Cerebellar cortex (tissue), 1 donor: Measurements from ENCODE around the gene DCST1.
A peak's percentile ranks its signal among the peaks of the same experiment; 100 is the strongest.

ENCODE experiments used
- DNase-seq: peaks from one replicate; pipeline ENCODE4 v3.0.0-alpha.2; 2015; ENCODE audit warnings: low spot score

DCST1 gene

DNA sequence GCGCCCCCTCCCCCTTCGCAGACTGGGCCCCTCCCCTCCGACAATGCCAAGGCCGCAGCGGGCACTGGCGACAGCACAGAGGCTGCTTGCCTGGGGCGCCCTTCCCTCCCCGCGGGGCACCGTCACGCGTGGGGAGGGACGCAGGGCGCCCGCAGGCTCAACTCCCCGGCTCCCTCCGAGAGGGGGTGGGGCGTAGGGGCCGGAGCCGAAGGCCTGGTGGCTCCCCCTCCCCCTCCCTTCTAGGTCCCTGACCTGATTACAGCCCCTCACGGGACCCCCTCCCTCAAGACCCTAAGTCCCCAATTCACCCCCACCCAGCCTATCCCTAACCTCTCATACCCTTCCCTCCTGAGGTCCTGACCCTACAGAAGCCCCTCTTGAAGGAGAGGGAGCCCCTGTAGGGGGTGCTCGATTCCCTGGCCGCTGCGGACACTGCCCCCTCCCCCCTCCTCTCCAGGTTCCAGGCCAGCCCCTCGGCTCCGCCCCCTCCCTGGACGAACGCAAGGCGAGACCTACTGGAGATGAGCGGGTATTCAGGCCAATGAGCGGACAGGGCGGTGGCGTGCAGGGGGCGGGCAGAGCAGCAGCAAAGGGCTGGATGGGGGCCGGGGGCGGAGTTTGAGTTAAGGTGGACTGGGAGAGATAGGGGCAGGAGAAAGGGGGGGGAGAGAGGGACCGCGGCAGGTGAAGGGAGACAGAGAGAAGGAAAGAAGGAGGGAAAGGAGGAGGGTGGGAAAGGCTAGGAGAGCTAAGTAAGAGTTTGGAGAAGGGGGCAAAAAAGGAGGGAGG lies 31.8 kb upstream of the DCST1 start:
- peak; percentile 99 for DNase-seq

DNA sequence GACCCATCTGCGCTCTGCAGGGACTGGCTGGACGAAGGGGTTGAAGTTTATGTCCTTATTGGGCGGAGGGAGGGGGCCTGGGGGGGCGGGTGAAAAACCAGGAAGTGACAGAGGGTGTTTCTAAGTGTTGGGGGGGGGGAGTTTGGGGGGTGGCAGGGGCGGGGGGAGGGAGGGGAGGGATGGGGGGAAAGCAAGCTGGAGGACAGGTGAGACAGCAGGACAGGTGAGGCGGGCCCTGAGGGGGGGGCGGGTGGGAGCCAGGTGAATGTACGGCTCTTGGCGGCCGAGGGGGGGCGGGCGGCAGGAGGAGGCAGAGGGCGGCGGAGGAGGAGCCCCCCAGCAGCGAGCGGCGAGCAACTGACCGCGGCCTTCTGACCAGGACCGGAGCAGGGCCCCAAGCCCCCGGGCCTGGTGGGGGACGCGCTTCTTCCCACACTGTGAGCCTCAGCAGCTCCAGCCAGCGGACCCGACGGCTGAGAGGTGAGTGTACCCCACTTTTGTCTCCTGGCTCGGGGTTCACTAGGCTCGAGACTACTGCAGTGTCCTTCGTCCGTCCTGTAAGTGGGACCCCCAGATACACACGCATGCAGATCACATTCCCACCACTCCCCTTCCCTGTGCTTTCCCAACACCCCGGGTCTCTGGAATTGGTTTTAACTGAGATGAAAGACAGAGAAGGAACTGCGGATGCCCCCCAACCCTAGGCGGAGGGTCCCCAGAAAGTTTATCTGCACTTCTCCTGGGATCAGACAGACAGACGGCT lies 31.0 kb upstream of the DCST1 start, which contains the start of gene ZBTB7B:
Gene ZBTB7B (plus strand): TSS at position 339 of the 763 bp plus-strand sequence. CDS start 11,859 bp downstream, outside the sequence.
- no peak for DNase-seq

DNA sequence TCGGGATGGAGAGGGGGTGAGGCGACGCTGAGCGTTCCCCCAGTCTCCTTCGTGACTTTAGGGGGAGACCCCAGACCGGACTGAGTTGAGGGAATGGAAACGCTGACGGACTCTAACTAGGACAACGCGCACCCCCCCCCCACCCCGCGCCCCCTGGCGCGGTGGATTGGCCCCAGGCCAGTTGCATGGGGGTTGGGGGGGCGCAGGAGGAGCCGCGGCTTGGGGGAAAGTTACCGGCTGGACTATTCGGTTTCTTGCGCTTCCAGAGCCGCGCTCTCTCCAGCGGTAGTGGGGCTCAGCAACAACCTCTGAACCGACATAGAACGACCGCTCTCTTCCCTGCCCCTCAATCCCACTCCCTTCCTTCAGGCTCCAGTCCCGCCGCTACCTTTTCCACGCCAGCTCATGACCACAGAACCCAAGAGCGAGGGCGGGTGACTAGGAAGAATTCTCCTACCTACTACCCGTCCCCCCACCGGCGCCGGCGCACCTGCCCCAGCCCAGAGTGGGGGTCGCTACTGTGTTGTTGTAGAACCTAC lies 30.3 kb upstream of the DCST1 start:
- DNase-seq, result no peak

DNA sequence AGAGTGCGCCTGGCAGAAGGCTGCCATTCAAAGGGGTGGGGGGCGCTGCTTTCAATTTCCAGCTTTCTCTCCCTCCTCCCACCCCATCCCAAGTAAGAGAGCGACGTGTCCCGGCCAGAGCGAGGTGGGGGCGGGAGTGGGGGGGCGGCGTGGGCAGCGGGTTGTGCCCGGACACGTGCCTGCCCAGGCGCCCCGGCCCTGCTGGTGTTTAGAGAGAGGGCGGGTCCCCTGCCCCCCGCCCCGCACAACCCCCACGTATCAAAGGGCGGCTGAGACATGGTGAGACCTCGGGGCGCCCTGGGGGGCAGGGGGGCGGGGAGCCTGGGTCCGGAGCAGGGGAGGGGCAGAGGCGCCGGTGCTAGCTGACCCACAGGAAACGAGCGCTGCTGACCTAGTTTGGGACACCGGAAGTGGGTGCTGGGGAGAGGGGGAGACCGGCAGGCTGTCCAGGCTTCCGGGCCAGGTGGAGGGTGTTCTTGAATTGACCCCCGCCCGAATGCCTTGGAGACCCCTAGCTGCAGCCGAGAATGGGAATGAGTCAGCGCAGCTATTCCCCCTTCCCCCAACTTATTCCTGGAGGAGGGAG lies 29.8 kb upstream of the DCST1 start:
- no peak for DNase-seq

DNA sequence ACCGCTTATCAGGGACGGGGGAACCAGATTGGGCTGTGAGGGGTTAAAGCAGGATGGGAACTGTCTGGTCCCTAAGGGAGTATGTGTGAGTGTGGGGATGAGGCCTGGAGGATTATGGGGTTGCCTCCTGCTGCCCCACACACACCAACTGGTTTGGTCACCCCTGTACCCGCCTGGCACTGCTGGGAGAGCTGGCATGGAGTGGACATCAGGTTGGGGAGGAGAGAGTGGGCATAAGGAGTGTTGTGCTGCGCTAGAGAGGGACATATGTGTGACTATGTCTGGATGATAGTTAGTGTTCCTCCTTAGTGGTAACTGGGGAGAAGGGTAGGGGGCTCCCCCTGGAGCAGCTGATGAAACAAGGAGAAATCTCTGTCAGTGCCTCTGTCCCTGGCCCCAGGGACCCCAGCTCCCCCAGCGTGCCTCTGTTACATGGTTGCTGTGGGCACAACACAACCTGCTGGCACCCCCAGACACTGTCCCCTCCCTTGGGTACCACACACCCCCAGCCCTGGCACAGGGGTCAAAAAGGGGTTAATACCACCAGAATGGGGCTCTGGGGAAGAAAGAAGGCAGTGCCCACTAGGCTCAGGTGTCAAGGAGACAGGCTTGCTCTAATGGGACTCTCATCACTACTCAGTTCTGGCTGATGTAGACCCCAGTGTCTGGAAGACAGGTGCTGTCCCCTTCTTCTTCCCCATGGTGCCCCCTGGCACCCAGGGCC lies 29.1 kb upstream of the DCST1 start:
- DNase-seq, result no peak

DNA sequence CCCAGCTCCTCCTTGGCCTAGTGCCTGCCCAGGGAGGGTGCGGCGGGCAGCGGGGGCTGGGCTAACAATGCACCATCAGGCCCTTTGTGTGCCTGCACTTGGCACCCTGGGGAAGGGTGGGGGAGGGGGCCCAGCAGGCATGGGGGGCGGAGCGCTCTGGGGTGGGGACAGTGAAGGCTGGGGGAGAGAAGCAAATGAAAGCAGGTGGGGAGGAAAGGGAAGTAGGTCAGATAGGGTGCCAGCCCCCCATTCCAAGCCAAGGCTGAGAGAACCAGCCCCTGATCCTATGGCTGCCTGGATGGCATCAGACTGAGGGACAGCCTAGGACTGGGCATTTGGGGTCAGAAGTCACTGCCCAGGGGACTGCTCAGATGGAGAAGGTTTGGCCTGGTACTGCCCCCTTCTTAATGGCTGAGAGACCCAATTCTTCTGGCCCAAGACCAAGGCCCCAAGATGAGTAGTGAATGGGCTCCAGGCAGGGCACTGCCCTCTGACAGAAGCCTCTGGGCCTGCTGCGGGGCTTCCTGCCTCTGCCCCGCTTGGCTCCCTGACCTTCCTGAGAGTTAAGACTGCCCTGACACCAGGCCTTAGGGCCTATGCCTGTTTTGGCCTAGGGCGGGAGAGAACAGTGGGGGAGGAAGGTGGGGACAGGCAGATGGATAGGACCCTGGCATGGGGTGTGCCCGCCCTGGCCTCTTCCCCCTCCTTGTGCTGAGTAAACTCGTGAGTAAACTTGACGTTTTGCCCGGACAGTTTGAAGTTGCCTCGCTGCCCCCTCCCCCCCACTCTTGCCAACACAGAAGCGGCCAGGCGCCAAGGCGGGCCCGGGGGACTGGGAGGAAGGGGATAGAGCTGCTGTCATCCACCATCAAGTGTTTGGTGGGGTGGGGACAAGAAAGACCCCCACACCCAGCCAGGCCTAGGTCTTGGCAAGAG lies 28.3 kb upstream of the DCST1 start:
- no peak for DNase-seq

DNA sequence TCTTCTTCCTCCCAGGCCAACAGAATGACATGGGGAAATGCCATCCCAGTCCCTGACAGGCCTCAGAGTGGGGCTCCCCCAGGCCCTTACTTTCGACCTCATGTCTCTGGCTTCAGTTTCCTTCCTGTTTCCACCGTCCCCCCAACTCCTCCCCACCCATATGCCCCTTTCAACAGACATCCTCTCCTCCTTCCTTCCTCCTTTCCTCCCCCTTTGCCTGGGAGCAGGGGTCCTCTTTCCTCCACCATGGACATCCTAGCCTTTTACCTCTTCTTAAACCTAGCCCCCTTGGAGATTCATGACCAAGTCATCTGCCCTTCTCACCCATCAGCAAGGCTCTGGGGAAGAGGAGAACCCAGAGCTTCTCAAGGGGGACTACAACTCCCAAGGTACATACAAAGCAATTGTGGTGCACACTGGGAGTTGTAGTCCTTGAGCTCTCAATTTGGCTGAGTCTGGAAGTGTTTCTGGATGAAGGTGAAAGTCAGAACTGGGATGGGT lies 27.0 kb upstream of the DCST1 start:
- peak; percentile 83 for DNase-seq

DNA sequence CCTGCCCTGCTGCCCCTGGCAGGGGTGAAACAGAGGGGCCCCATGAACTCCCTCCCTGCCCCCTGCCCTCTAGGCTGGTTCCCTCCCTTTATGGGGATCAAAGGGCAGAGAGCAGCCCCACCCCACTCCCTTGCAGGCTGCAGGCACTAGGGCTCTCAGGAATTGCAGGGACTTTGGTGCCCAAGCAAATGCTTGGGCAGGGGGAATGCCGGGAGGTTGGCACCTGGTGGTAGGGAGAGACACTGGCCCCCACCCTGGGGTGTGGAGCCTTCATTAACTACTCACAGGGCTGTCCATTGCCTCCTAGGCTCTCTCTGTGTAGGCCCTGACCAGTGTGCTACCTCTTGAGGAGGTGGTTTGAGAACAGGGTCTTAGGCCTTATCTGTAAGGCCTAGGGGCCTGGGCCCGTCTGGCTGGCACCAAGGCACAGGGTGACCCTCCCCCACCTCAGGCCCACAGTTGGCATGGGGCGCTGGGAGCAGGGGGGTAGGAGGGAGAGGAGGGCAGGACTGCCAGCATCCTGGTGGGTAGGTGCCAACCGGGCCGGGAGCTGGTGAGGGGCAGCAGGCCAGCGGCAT lies 26.3 kb upstream of the DCST1 start:
- DNase-seq, result no peak

DNA sequence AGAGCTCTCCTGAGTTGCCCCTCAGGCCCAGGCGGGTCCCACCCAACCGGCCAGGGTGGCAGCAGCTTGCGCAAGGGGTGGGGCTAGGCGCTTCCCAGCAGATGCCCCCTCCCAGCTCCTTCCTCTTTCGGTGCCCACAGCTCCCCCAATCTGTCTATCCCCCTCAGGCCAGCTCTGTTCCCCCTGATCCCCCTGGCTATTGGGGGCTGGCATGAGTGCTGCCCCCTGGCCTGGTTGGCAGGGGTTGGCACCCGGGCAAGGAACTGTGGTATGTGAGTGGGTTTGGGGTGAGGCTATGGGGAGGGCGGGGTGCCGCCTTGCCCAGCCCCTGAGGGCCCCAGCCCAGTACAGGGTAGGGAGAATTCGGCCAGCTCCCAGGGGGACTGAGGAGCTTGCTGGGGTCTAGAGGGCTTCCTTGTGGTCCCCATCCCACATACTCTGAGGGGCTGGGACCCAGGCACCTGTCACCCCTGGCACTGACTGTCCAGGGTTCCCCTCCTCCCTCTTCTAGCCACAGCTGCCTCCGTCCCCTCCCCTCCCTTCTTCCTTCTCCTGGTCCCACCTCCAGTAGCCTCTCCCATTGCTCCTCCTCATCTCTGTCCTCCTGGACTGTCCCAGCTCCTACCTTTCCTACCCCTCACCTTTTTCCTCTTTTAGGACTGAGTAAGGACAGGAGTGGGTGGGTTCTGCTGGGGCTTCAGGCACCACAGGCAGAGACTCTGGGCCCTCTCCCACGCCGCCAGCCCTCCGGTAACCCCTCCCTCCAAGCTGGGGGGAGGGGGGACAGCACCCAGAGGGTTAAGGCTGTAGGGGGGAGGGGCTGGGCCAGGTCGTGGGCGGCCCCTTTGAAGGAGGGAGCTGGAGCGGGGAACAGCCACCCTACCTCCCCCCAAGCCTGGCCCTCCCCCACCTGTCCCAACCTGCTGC lies 25.3 kb upstream of the DCST1 start:
- DNase-seq, result no peak

DNA sequence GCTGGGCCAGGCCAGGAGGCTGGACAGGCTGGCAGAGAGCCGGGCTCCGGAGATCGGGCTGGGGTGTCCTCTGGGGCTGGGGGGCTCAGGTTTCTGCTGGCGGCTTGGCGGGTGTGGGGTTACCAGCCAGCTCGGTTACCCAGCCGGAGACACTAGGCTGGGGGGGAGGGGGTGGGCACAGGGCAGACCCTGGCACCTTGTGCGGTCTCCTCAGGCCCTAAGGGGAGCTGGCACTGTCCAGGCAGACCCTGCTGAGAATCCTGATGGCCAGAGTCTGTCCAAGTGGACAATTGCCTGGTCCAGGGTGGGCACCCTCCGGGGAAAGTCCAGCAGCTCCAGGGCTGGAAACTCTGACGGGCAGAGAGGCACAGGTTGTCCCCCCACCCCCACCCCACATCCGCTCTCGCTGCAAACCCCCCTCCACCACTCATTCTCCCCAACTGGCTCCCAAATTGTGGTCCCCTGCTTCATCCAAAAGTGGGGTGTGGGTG lies 24.4 kb upstream of the DCST1 start:
- DNase-seq, result no peak

DNA sequence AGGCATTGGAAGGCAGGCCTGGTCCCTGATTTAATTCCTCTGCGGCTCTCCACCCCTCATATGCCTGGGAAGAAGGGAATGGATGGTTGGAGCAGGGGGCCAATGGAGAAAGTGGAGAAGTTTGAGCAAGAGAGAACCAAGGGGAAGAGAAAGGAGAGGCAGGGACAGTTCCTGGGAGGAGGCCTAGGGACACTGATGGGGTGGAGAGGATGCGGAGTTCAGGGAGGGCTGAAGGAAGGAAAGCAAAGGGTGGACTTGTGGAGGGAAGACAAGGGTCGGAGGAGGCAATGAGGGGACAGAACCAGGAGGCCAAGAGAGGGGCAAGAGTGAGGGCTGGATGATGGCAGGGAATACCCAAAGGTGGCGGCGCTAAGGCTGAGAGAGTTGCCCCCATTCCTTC lies 23.9 kb upstream of the DCST1 start:
- no peak for DNase-seq

DNA sequence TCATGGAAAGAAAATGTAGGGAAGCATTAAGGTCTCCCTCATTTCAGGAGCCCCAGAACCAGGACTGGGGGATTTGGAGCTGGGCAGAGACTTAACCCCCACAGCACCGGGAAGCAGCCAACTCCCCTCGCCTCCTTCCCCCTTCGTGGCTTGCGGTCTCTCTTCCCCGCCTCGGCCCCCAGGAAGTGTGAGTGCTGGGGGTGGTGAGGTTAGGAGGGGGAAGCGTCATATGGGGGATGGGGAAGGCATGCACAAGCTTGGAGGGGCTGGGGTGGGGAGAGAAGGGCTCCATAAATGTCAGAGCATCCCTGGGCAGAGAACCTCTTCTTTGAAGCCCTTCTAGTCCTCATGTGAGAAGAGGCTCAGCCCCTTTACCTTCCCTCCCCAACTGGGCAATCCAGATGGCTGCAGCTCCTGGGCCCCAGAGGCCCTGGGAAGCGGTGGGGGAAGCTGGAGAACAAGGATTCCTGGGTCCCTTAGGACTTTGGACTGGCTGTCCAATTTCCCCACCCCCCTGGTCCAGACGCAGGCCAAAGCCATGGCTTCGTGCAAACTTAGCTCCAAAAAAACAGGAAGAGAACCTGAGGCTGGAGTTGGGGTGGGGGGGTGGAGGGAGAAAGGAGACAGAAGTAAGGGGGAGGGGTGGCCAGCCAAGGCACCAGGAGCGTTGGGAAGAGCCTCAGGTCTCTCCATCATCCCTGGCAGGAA lies 23.3 kb upstream of the DCST1 start:
- no peak for DNase-seq

DNA sequence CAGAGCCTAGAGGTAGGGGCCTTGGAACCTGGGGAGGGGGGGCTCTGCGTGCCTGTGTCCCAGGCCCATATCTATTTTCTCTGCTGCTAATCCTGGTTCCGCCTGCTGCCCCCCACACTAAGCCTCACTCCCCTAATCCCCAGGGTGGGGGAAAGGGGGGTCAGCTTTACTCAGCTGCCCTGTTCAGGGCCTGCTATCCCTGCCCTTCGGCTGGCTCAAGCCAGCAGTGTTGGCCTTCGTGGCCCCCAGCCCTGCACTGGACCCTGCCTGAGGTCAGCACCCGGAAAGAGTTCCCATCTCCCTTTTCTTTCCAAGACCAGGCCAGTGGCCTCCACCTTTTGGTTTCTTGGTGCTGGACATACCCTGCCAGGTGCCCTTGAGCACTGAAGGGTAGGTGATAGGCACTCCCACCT lies 22.6 kb upstream of the DCST1 start:
- DNase-seq, result no peak

DNA sequence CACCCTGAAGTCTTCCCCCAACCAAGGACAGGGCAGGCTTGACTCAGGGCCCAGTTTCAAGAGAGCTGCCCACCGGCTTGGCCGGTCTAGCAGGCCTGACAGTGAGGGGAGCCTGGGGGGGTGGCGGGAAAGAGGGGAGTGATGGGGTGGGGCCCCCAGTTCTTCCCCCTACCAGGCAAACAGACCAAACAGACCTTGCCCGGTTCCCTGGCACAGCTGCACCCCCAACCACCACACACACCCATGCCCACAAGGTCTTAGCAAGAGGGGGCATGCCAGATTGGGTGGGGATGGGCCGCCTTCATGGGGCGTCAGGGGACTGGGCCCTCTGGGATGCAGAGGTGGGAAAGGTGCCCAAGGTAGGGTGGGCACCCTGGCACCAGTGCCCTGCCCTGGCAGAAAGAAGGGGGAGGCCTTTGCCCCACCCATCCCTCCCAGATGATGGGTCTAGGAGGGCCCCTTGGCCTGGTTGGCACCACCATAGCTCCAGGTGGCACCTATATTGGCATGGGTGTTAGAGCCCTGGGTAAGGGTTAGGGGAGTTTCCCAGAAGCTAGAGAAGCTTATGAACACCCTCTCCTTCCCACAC lies 22.1 kb upstream of the DCST1 start:
- no peak for DNase-seq

DNA sequence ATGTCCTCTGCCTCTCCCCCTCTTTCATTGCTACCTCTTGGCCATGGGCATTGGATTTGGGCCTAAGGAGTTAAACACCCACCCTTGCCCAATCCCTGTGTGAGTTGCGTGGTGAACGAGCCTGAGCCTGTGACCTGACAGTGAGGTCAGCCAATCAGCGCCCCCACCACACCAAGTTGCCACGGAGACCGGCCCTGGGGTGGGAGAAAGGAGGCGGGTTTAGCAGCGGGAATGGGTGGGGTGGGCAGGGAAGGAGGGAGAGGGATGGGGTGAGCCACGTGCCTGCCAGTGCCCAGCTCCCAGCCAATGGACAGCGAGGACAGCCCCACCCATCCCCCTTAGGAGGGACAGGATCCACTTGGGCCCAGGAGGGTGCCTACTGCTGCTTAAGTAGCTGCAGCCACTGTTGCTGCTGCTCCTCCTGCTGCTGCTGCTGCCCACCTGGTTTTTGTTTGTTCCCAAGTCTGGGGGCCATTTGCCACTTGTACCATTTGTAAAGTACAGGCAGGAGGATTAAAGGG lies 21.5 kb upstream of the DCST1 start:
- DNase-seq, result peak; percentile 70

DNA sequence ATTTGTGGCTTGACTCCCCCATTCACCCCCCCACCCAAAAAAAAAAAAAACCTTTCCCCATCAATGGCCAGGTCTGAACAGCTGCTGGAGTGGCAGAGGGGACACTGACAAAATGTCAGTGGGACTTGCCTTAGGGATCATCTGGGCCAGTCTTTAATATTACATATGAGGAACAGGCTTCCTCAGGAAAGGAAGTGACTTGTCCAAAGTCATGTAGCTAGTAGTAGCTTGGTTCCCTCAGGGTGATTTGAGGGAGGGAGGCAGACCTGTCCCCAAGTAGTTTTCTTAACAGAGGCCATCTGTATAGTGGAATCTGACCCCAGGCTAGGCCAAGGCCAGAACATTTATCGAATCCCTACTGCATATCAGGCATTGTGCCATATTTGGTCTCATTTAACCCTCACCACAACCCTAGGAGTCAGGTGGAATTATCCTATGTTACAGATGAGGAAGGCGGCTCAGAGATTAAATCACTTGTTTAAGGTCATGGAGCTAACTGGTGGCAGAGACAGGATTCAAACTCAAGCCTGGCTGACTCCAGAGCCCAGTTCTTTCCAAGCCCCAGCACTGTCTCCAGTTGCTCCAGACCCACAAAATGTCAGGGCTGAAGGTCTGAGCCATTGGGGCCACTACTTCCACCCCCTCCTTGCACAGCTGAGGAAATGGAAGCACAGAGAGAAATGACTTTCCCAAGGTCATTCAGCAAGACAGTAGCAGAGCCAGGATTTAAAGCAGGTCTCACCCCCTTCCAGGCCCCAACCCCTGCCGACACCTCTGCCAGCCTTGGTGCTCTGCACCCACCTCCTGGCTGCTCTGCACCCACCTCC lies 20.6 kb upstream of the DCST1 start:
- DNase-seq, result no peak

DNA sequence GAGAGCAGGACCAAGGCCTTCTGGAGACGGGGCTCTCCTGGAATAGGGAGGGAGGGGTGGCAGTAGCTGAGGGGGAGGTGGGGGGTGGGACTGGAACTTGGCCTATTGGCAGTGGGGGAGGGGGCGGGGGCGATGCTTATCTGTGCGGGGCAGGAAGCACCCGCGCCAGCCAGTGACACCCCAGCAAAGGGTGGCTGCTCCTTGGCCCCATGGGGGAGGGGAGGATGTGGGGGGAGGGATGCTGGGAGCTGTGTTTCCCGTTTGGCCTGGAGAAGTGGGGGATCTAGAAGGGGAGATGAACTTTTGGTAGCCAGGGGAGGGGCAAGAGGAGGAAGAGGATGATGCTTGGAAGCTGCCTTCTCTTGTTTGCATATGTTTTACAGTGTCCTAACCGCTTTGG lies 20.0 kb upstream of the DCST1 start:
- DNase-seq, result no peak
